HepG2 (cell line): ENCODE data around the gene KITLG. TPM values are rescaled to one million over a fixed set of nuclear protein-coding genes. Genes with fewer than 3 reads are reported as not detected.

Experiments
- ATAC-seq: fragments of 200-7000 bp; cut with Tn5 transposase; 3 replicates; pipeline ENCODE4 v1.9.1; 2020; ENCODE audit warnings: mild to moderate bottlenecking, moderate library complexity
- BruUV-seq: library from RNA; stranded (reverse); fragments of 400-500 nt; replicated peaks from 2 replicates; lab custom pipeline; 2021; lab: Mats Ljungman, UMichigan
- CTCF ChIA-PET: fragments of 300-600 bp; formaldehyde crosslinking; extraction: SDS; loops from one replicate; lab custom pipeline; 2021; ENCODE audit warnings: low total read pairs, inconsistent platforms, low intra/inter-chr PET ratio; lab: Yijun Ruan, JAX
- POLR2A ChIA-PET: fragments of 350-600 bp; sonication (Branson Sonifier 250); formaldehyde crosslinking; loops from one replicate; lab custom pipeline; 2020; ENCODE audit warnings: antibody characterized with exemption, inconsistent platforms; lab: Yijun Ruan, JAX
- DNase-seq: peaks from one replicate; pipeline ENCODE4 v3.0.0-alpha.2; 2015; ENCODE audit warnings: low spot score
- FAIRE-seq: peaks from 3 replicates; lab custom pipeline; 2011; peaks lifted over from hg19 to GRCh38; lab: Jason Lieb, UNC
- H2AFZ ChIP-seq: one replicate; pipeline ENCODE4 v1.6.1; 2011; ENCODE audit warnings: low read length, inconsistent platforms
- H3K27ac ChIP-seq: fragments of 300-600 bp; 3 replicates; pipeline ENCODE4 v1.8.0; 2011; ENCODE audit warnings: mixed run types, mild to moderate bottlenecking, mixed read lengths, low read length, inconsistent platforms; ENCODE audit not compliant: insufficient read depth; ENCODE audit errors: extremely low read length
- H3K27me3 ChIP-seq, 2 experiments: fragments of 200-600 bp in 1 of 2; 2 replicates in 1 of 2; 3 replicates in 1 of 2; pipeline versions ENCODE4 v1.6.0 to v1.8.0; 2011; ENCODE audit warnings: low read length in 2 of 2, mild to moderate bottlenecking in 2 of 2, moderate library complexity in 2 of 2, inconsistent platforms in 1 of 2; ENCODE audit not compliant: insufficient read depth in 2 of 2, control insufficient read depth in 1 of 2
- H3K36me3 ChIP-seq, 2 experiments: fragments of 200-600 bp in 1 of 2; replicated peaks in 1 of 2; 2 replicates in 1 of 2; 3 replicates in 1 of 2; pipeline versions ENCODE4 v1.5.1 to v1.8.0; 2011; ENCODE audit warnings: low read length in 2 of 2, inconsistent platforms in 1 of 2; ENCODE audit not compliant: insufficient read depth in 2 of 2, control insufficient read depth in 1 of 2
- H3K4me1 ChIP-seq: 2 replicates; pipeline ENCODE4 v1.5.1; 2012; ENCODE audit warnings: low read length, inconsistent platforms; ENCODE audit not compliant: insufficient read depth
- H3K4me2 ChIP-seq: 2 replicates; pipeline ENCODE4 v1.6.0; 2011; ENCODE audit warnings: low read depth, low read length, inconsistent platforms
- H3K4me3 ChIP-seq, 3 experiments: fragments of 200-600 bp in 1 of 3; sonication (generic), shearing (Covaris generic) in 1 of 3; replicated peaks in 1 of 3; 2 replicates each; pipeline ENCODE4 v1.5.1; 2011 to 2016; ENCODE audit warnings: low read length in 3 of 3, inconsistent platforms in 2 of 3, low read depth in 2 of 3, mild to moderate bottlenecking in 2 of 3, control low read depth in 1 of 3, mixed read lengths in 1 of 3; ENCODE audit not compliant: insufficient read depth in 1 of 3
- H3K79me2 ChIP-seq: one replicate; pipeline ENCODE4 v1.6.1; 2011; ENCODE audit warnings: low read length, inconsistent platforms; ENCODE audit not compliant: insufficient read depth
- H3K9ac ChIP-seq: 2 replicates; pipeline ENCODE4 v1.6.0; 2011; ENCODE audit warnings: mild to moderate bottlenecking, low read depth, low read length, inconsistent platforms; ENCODE audit not compliant: insufficient read depth
- H3K9me3 ChIP-seq: 2 replicates; pipeline ENCODE4 v1.5.1; 2012; ENCODE audit warnings: mild to moderate bottlenecking, low read length
- H4K20me1 ChIP-seq: 2 replicates; pipeline ENCODE4 v1.6.0; 2011; ENCODE audit warnings: inconsistent platforms, mild to moderate bottlenecking, low read length, moderate library complexity; ENCODE audit not compliant: insufficient read depth
- FOXJ3 ChIP-seq: sonication (generic); formaldehyde crosslinking; IDR thresholded peaks from 2 replicates; pipeline ENCODE4 v1.4.0; 2020; ENCODE audit warnings: missing genetic modification reagents, mild to moderate bottlenecking, borderline replicate concordance
- HDAC1 ChIP-seq: sonication (generic); formaldehyde crosslinking; IDR thresholded peaks from 2 replicates; pipeline ENCODE4 v1.5.1; 2020; ENCODE audit warnings: mild to moderate bottlenecking, missing genetic modification reagents
- KLF9 ChIP-seq: IDR thresholded peaks from 2 replicates; pipeline ENCODE4 v1.6.1; 2016; ENCODE audit warnings: low read depth
- NFE2L2 ChIP-seq: fragments of 150-350 bp; IDR thresholded peaks from 2 replicates; pipeline ENCODE4 v1.6.1; 2014; ENCODE audit warnings: low read length
- NFIB ChIP-seq: sonication (generic); formaldehyde crosslinking; IDR thresholded peaks from 2 replicates; pipeline ENCODE4 v1.9.0; 2021; ENCODE audit warnings: missing genetic modification reagents, mild to moderate bottlenecking, borderline replicate concordance
- TIGD3 ChIP-seq: sonication (generic); formaldehyde crosslinking; IDR thresholded peaks from 2 replicates; pipeline ENCODE4 v1.5.1; 2020; ENCODE audit warnings: mild to moderate bottlenecking, missing genetic modification reagents, borderline replicate concordance
- TOPORS ChIP-seq: sonication (generic); formaldehyde crosslinking; IDR thresholded peaks from 2 replicates; pipeline ENCODE4 v1.8.0; 2023; ENCODE audit warnings: mild to moderate bottlenecking, missing genetic modification reagents
- ZHX2 ChIP-seq, 2 experiments: sonication (generic) in 1 of 2; formaldehyde crosslinking in 1 of 2; IDR thresholded peaks; 2 replicates each; pipeline versions ENCODE4 v1.6.1 to v1.9.0; 2014 to 2022; ENCODE audit warnings: antibody characterized with exemption in 1 of 2, borderline replicate concordance in 1 of 2, inconsistent platforms in 1 of 2, low read depth in 1 of 2, missing genetic modification reagents in 1 of 2
- ZNF24 ChIP-seq: fragments of 450-650 bp; IDR thresholded peaks from 2 replicates; pipeline ENCODE4 v1.6.1; 2017; ENCODE audit warnings: antibody characterized with exemption, mild to moderate bottlenecking
- ZNF646 ChIP-seq: sonication (generic); formaldehyde crosslinking; IDR thresholded peaks from 2 replicates; pipeline ENCODE4 v1.9.0; 2021; ENCODE audit warnings: mild to moderate bottlenecking, missing genetic modification reagents
- WGBS: methylation state at CpG from one replicate; pipeline ENCODE4 v1.1.6; 2017; ENCODE audit warnings: low lambda C conversion rate; 5-methylcytosine and 5-hydroxymethylcytosine counted together
- in situ Hi-C: cut with HindIII; loops from 2 replicates; pipeline ENCODE4 v1.10.0; 2017; ENCODE audit warnings: low pct_unique_long_range_greater_than_20kb; ENCODE audit not compliant: extremely low pct_ligation_motif_present
- intact Hi-C: fragments of 100-400 bp; cut with micrococcal nuclease; formaldehyde crosslinking; loops from one replicate; pipeline ENCODE4 v1.10.0; 2022; ENCODE audit not compliant: unreplicated experiment
- polyA plus RNA-seq, 8 experiments: library from polyadenylated mRNA; depleted of rRNA in 3 of 8; stranded (reverse) in 7 of 8; unstranded in 1 of 8; fragments of >200 nt; fragmentation: Illumina TruSeq in 4 of 8; extraction: Trizol in 4 of 8; gene quantifications; 2 replicates each; pipeline versions ENCODE4 v1.2.1 to v1.2.3, GENCODE V29; 2011 to 2016; ENCODE audit warnings: low read depth in 4 of 8, missing spikeins in 1 of 8, mixed read lengths in 1 of 8; ENCODE audit not compliant: insufficient read depth in 1 of 8
- total RNA-seq, 5 experiments: library from RNA; depleted of rRNA; stranded (reverse); fragments of >200 nt; fragmentation: Illumina TruSeq; extraction: Trizol; gene quantifications; 2 replicates each; pipeline ENCODE4 v1.2.3, GENCODE V29; 2016; ENCODE audit warnings: low read depth in 1 of 5

The KITLG gene
- total and polyA plus RNA-seq, 2 of the 13 experiments (the other 11 are each of a cell fraction or from before 2014, with no cell fraction given): 0.66 to 4.3 TPM

DNA sequence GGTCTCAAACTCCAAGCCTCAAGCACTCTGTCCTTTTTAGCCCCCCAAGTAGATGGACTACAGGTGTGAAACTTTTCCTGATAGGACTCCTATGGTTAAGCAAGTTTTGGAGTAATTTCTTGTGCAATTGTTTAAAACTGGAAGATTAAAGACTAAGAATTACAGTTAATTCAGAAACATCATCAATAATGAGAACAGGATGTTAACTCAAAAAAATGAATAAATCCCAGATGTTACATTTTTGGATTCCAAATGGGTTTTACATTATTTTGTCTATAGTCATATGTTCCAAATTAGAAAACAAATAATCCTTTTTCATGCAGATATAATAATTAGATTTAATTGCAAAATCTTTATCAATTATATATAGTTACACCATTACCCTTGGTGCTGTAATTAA, 24.4 kb upstream of the KITLG start (continued):
- TF ChIP-seq ZHX2 (IDR thresholded peaks at IDR 0.05; ENCODE audit: low read depth) (no peak), ZHX2 (CRISPR knock-in tag; IDR thresholded peaks at IDR 0.05; ENCODE audit: borderline replicate concordance) (no peak), NFIB (CRISPR knock-in tag) (no peak), NFE2L2 (no peak), HDAC1 (CRISPR knock-in tag) (no peak), ZNF24 (no peak), TOPORS (CRISPR knock-in tag) (no peak)
- TF ChIP-seq, all 625 proteins: peak for 0

- no peaks in the 10 kb centered on the region for H3K79me2 ChIP-seq
- H3K9me3 ChIP-seq: no peaks in the 10 kb centered on the region
- no peak overlapping the region for H3K4me2 ChIP-seq
- H3K9ac ChIP-seq: no peak overlapping the region
- no peak overlapping the region for H3K27ac ChIP-seq
- intact Hi-C loops: no loop called here
- BruUV-seq: no TSS peak
- WGBS: 51% methylated on average over 4 of the region's 4 CpGs
- DNase-seq (no peak), ATAC-seq (no peak), FAIRE-seq (no peak)
- CTCF ChIA-PET: no interaction called here
- H3K27me3 ChIP-seq: no peaks in the 10 kb centered on the region
- no peaks in the 10 kb centered on the region for H4K20me1 ChIP-seq
- in situ Hi-C loops: no loop called here
- H3K4me1 ChIP-seq: no peaks in the 10 kb centered on the region
- H3K36me3 ChIP-seq: no peaks in the 10 kb centered on the region
- H3K4me3 ChIP-seq: no peak overlapping the region
- no peak overlapping the region for H2AFZ ChIP-seq
- POLR2A ChIA-PET: no interaction called here
- TF ChIP-seq KLF9 (CRISPR knock-in tag) (no peak), FOXJ3 (CRISPR knock-in tag) (no peak), TIGD3 (no peak), ZNF646 (no peak)
These were observed 20.0 kb upstream of the KITLG start for GRCh38 chr12:88600272-88600671.
